H1 (cell line): ENCODE data around the gene UQCR10. TPM values are rescaled to one million over a fixed set of nuclear protein-coding genes. Genes with fewer than 3 reads are reported as not detected.

Source experiments
- CTCF ChIA-PET: fragments of 300-600 bp; sonication (Branson Sonifier 250); formaldehyde crosslinking; loops from one replicate; lab custom pipeline; 2021; ENCODE audit not compliant: partially characterized antibody; lab: Charles Lee
- POLR2A ChIA-PET: fragments of 300-600 bp; sonication (Branson Sonifier 250); formaldehyde crosslinking; loops from one replicate; lab custom pipeline; 2021; ENCODE audit warnings: inconsistent platforms; ENCODE audit not compliant: partially characterized antibody; lab: Charles Lee
- DNase-seq, 2 experiments: peaks; one replicate each; pipeline versions ENCODE4 v3.0.0 to v3.0.0-alpha.2; 2010 to 2022; ENCODE audit warnings: low spot score in 2 of 2, low read depth in 1 of 2, mixed read lengths in 1 of 2
- FAIRE-seq: peaks from 2 replicates; lab custom pipeline; 2011; peaks lifted over from hg19 to GRCh38; lab: Jason Lieb, UNC
- H2AFZ ChIP-seq: 2 replicates; pipeline ENCODE4 v1.8.1; 2012; ENCODE audit warnings: low read length, inconsistent platforms
- H2AK5ac ChIP-seq: 2 replicates; pipeline ENCODE4 v1.6.1; 2013; ENCODE audit warnings: low read depth, low read length
- H2BK120ac ChIP-seq: replicated peaks from 2 replicates; pipeline ENCODE3; 2013; ENCODE audit warnings: low read depth, low read length, inconsistent platforms
- H2BK12ac ChIP-seq: 2 replicates; pipeline ENCODE4 v1.6.1; 2013; ENCODE audit warnings: low read depth, low read length
- H2BK15ac ChIP-seq: 2 replicates; pipeline ENCODE4 v1.6.1; 2013; ENCODE audit warnings: low read length
- H2BK20ac ChIP-seq: 2 replicates; pipeline ENCODE4 v1.6.1; 2013; ENCODE audit warnings: low read length
- H2BK5ac ChIP-seq: 2 replicates; pipeline ENCODE4 v1.6.1; 2013; ENCODE audit warnings: low read depth, low read length
- H3K14ac ChIP-seq: 2 replicates; pipeline ENCODE4 v1.6.1; 2013; ENCODE audit warnings: inconsistent platforms; ENCODE audit not compliant: insufficient read length
- H3K18ac ChIP-seq: 2 replicates; pipeline ENCODE4 v1.6.1; 2013; ENCODE audit warnings: low read length; ENCODE audit errors: extremely low read depth
- H3K23ac ChIP-seq: 2 replicates; pipeline ENCODE4 v1.6.1; 2013; ENCODE audit warnings: inconsistent platforms; ENCODE audit not compliant: insufficient read length
- H3K23me2 ChIP-seq: 2 replicates; pipeline ENCODE4 v1.6.1; 2013; ENCODE audit warnings: low read depth, low read length
- H3K27ac ChIP-seq: 2 replicates; pipeline ENCODE4 v1.6.1; 2011; ENCODE audit warnings: low read depth, low read length, inconsistent platforms
- H3K27me3 ChIP-seq, 4 experiments: replicated peaks in 1 of 4; 1 replicate in 1 of 4; 2 replicates in 3 of 4; pipeline versions ENCODE4 v1.6.1 to v1.8.1; 2011 to 2013; ENCODE audit warnings: low read length in 3 of 4, mild to moderate bottlenecking in 3 of 4, inconsistent platforms in 2 of 4, mixed read lengths in 2 of 4, moderate library complexity in 1 of 4; ENCODE audit not compliant: control insufficient read depth in 3 of 4, insufficient read depth in 3 of 4; ENCODE audit errors: extremely low read depth in 1 of 4
- H3K36me3 ChIP-seq, 4 experiments: 2 replicates each; pipeline versions ENCODE4 v1.6.1 to v1.8.1; 2011 to 2013; ENCODE audit warnings: mild to moderate bottlenecking in 4 of 4, low read length in 3 of 4, moderate library complexity in 2 of 4, control low read depth in 1 of 4, inconsistent platforms in 1 of 4; ENCODE audit not compliant: insufficient read depth in 4 of 4, control insufficient read depth in 2 of 4
- H3K4ac ChIP-seq: replicated peaks from 2 replicates; pipeline ENCODE3; 2013; ENCODE audit warnings: low read length, low read depth, mixed read lengths, inconsistent platforms; ENCODE audit not compliant: insufficient read length
- H3K4me1 ChIP-seq, 4 experiments: replicated peaks in 1 of 4; 1 replicate in 1 of 4; 2 replicates in 3 of 4; pipeline versions ENCODE4 v1.6.1 to v1.8.1; 2011 to 2013; ENCODE audit warnings: low read length in 3 of 4, inconsistent platforms in 2 of 4, mixed read lengths in 1 of 4; ENCODE audit not compliant: insufficient read depth in 4 of 4, control insufficient read depth in 3 of 4
- H3K4me2 ChIP-seq, 2 experiments: 2 replicates each; pipeline versions ENCODE4 v1.6.1 to v1.8.1; 2011 to 2013; ENCODE audit warnings: low read depth in 2 of 2, low read length in 2 of 2, control low read depth in 1 of 2, inconsistent platforms in 1 of 2, mild to moderate bottlenecking in 1 of 2; ENCODE audit not compliant: insufficient read depth in 1 of 2
- H3K4me3 ChIP-seq, 4 experiments: fragments of 200-600, 300-600 bp in 1 of 4; sonication (generic), shearing (Covaris generic), sonication (Bioruptor Twin) in 1 of 4; 2 replicates each; pipeline versions ENCODE4 v1.5.1 to v1.8.1; 2011 to 2016; ENCODE audit warnings: low read length in 4 of 4, low read depth in 3 of 4, control low read depth in 2 of 4, inconsistent platforms in 2 of 4, mild to moderate bottlenecking in 2 of 4, mixed read lengths in 1 of 4, moderate library complexity in 1 of 4; ENCODE audit not compliant: insufficient read depth in 2 of 4; ENCODE audit errors: extremely low read depth in 1 of 4
- H3K56ac ChIP-seq: replicated peaks from 2 replicates; pipeline ENCODE3; 2013; ENCODE audit warnings: low read depth, mild to moderate bottlenecking, mixed read lengths, low read length, inconsistent platforms; ENCODE audit not compliant: insufficient read length
- H3K79me1 ChIP-seq: 2 replicates; pipeline ENCODE4 v1.6.1; 2013; ENCODE audit warnings: low read depth, low read length, control low read depth
- H3K79me2 ChIP-seq, 2 experiments: 2 replicates each; pipeline versions ENCODE4 v1.6.1 to v1.8.1; 2012 to 2013; ENCODE audit warnings: low read length in 2 of 2, mild to moderate bottlenecking in 2 of 2, inconsistent platforms in 1 of 2; ENCODE audit not compliant: insufficient read depth in 2 of 2, control insufficient read depth in 1 of 2
- H3K9ac ChIP-seq, 4 experiments: replicated peaks in 1 of 4; 1 replicate in 1 of 4; 2 replicates in 3 of 4; pipeline versions ENCODE4 v1.6.1 to v1.8.1; 2011 to 2013; ENCODE audit warnings: low read depth in 3 of 4, low read length in 3 of 4, control low read depth in 2 of 4, mild to moderate bottlenecking in 2 of 4, moderate library complexity in 2 of 4, inconsistent platforms in 1 of 4; ENCODE audit errors: extremely low read depth in 1 of 4
- H3K9me3 ChIP-seq, 2 experiments: 2 replicates each; pipeline versions ENCODE4 v1.6.1 to v1.8.1; 2012 to 2013; ENCODE audit warnings: mild to moderate bottlenecking in 2 of 2, moderate library complexity in 2 of 2, control low read depth in 1 of 2, inconsistent platforms in 1 of 2, low read depth in 1 of 2, low read length in 1 of 2, mixed read lengths in 1 of 2; ENCODE audit not compliant: insufficient read depth in 2 of 2
- H4K20me1 ChIP-seq, 2 experiments: replicated peaks in 1 of 2; 2 replicates each; pipeline versions ENCODE3 to v1.8.1; 2011 to 2013; ENCODE audit warnings: inconsistent platforms in 2 of 2, low read length in 2 of 2, mild to moderate bottlenecking in 1 of 2; ENCODE audit not compliant: insufficient read depth in 2 of 2, control insufficient read depth in 1 of 2
- H4K5ac ChIP-seq: 2 replicates; pipeline ENCODE4 v1.6.1; 2013; ENCODE audit warnings: low read length, low read depth, mixed read lengths, inconsistent platforms; ENCODE audit not compliant: insufficient read length
- H4K8ac ChIP-seq: 2 replicates; pipeline ENCODE4 v1.8.0; 2013; ENCODE audit warnings: mild to moderate bottlenecking, moderate library complexity, low read length, inconsistent platforms; ENCODE audit not compliant: insufficient read depth; ENCODE audit errors: extremely low read depth
- H4K91ac ChIP-seq: replicated peaks from 2 replicates; pipeline ENCODE3; 2013; ENCODE audit warnings: low read length, mixed read lengths, inconsistent platforms; ENCODE audit not compliant: insufficient read length
- ATF2 ChIP-seq: IDR thresholded peaks from 2 replicates; pipeline ENCODE4 v1.6.1; 2012; ENCODE audit warnings: low read length, inconsistent platforms
- CEBPB ChIP-seq: IDR thresholded peaks from 2 replicates; pipeline ENCODE4 v1.6.1; 2012; ENCODE audit warnings: low read depth, low read length
- EP300 ChIP-seq, 2 experiments: IDR thresholded peaks; 1 replicate in 1 of 2; 2 replicates in 1 of 2; pipeline ENCODE4 v1.6.1; 2011 to 2012; ENCODE audit warnings: low read depth in 2 of 2, low read length in 2 of 2, mild to moderate bottlenecking in 2 of 2, borderline replicate concordance in 1 of 2, inconsistent platforms in 1 of 2, moderate library complexity in 1 of 2
- GTF2F1 ChIP-seq: IDR thresholded peaks from 2 replicates; pipeline ENCODE4 v1.6.1; 2012; ENCODE audit warnings: low read depth, low read length, improper control_type of control experiment, borderline replicate concordance
- SP2 ChIP-seq: IDR thresholded peaks from 2 replicates; pipeline ENCODE4 v1.6.1; 2012; ENCODE audit warnings: mild to moderate bottlenecking, low read length, inconsistent platforms
- WGBS, 2 experiments: shearing (Covaris generic) in 1 of 2; methylation state at CpG; one replicate each; pipeline versions ENCODE4 v1.1.6 to v1.1.7; 2013 to 2015; ENCODE audit warnings: low lambda C conversion rate in 2 of 2, mixed read lengths in 2 of 2, inconsistent platforms in 1 of 2, low coverage in 1 of 2, missing lambda C conversion rate in 1 of 2; ENCODE audit not compliant: insufficient replicate concordance in 2 of 2, insufficient coverage in 1 of 2, insufficient read length in 1 of 2; ENCODE audit errors: extremely low coverage in 1 of 2, missing lambda C conversion rate in 1 of 2; 5-methylcytosine and 5-hydroxymethylcytosine counted together
- polyA plus RNA-seq, 7 experiments: library from polyadenylated mRNA; depleted of rRNA in 3 of 7; stranded (reverse) in 5 of 7; unstranded in 2 of 7; fragments of >200 nt in 5 of 7; fragments of 200-250 nt in 2 of 7; gene quantifications; 1 replicate in 5 of 7; 2 replicates in 1 of 7; 4 replicates in 1 of 7; pipeline versions ENCODE4 v1.2.1 to v1.2.3, GENCODE V29; 2011 to 2013; ENCODE audit warnings: missing spikeins in 2 of 7, mixed read lengths in 2 of 7
- total RNA-seq: library from RNA; stranded (reverse); fragmentation: NEBNext Ultra II Directional; extraction: Animal tissue kit (Norgen Biotek cat#: 25700); gene quantifications from 2 replicates; pipeline ENCODE4 v1.2.1, GENCODE V29; 2021
- TF ChIP-seq, protein P1 (sequence below): IDR thresholded peaks from 2 replicates; pipeline ENCODE4 v1.6.1; 2011; ENCODE audit warnings: low read length, improper control_type of control experiment

The UQCR10 gene
- total and polyA plus RNA-seq, 2 of the 8 experiments (the other 6 are each of a cell fraction or from before 2014, with no cell fraction given), result 102 to 260 TPM

- Histone ChIP-seq H2BK12ac (no peak overlapping the region), H3K9ac (peak overlapping the region; percentile 14 to 94 (median 61); a peak in 6 of 7 replicates), H4K5ac (no peak overlapping the region), H2BK5ac (no peak overlapping the region), H3K4ac (no peak overlapping the region), H2BK120ac (no peak overlapping the region), H2BK20ac (no peak overlapping the region), H3K23me2 (peaks cover 3% of the 10 kb centered on the region; the same call in 1 of the 2 replicates), H3K79me1 (peaks cover 5% of the 10 kb centered on the region), H4K8ac (no peak overlapping the region), H2AFZ (no peak overlapping the region), H3K4me2 (peak overlapping the region; percentile 77 to 90), H4K91ac (no peak overlapping the region), H3K56ac (no peak overlapping the region), H3K36me3 (peaks cover 3 to 13% (median 6%) of the 10 kb centered on the region in 4 experiments; a peak in 6 of 8 replicates), H3K9me3 (no peaks in the 10 kb centered on the region), H3K4me3 (peak overlapping the region; percentile 78 to 99 (median 92)), H2BK15ac (0 out of 2 replicates have a peak overlapping the region, but pooled peaks have one; percentile 20), H3K18ac (no peak overlapping the region), H3K79me2 (peaks cover 4 to 13% of the 10 kb centered on the region in 2 experiments; a peak in 2 of 4 replicates), H3K27ac (0 out of 2 replicates have a peak overlapping the region, but pooled peaks have one; percentile 91), H3K4me1 (peaks cover 3 to 5% (median 4%) of the 10 kb centered on the region in 4 experiments; a peak in 6 of 7 replicates), H3K23ac (no peak overlapping the region), H3K14ac (no peak overlapping the region), H3K27me3 (no peaks in the 10 kb centered on the region), H4K20me1 (peaks cover 0 to 3% of the 10 kb centered on the region in 2 experiments), H2AK5ac (no peak overlapping the region)
- DNase-seq (no peak), FAIRE-seq (no peak)
- TF ChIP-seq CEBPB (no peak), GTF2F1 (no peak), ATF2 (no peak), EP300 (IDR thresholded peaks at IDR 0.05; ENCODE audit: borderline replicate concordance in 1 of 2, low read depth in 2 of 2, low read length in 2 of 2) (no peak), SP2 (no peak)
- TF ChIP-seq, protein P1, sequence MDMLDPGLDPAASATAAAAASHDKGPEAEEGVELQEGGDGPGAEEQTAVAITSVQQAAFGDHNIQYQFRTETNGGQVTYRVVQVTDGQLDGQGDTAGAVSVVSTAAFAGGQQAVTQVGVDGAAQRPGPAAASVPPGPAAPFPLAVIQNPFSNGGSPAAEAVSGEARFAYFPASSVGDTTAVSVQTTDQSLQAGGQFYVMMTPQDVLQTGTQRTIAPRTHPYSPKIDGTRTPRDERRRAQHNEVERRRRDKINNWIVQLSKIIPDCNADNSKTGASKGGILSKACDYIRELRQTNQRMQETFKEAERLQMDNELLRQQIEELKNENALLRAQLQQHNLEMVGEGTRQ, result no peak
- CTCF ChIA-PET, result interaction anchor here (1.3 kb wide), 1 partner anchor 310 kb away, joined by 3 read pairs; no protein-coding TSS in a partner anchor
- WGBS, 2 experiments, result 76% methylated on average over 6 of the region's 6 CpGs; no CpG with 5 or more reads in 1 of the 2 experiments
- POLR2A ChIA-PET, result no interaction called here
Measured at GRCh38 chr22:29768052-29768693, 1.0 kb downstream of the UQCR10 start.
